HG03045 (cell line): ENCODE data around the gene OTUD1.

ENCODE experiments used
- ATAC-seq: cut with Tn5 transposase; IDR thresholded peaks from one replicate; pipeline ENCODE4 v1.9.1; 2021; ENCODE audit warnings: mild to moderate bottlenecking, moderate library complexity; ENCODE audit not compliant: unreplicated experiment

OTUD1 gene

DNA sequence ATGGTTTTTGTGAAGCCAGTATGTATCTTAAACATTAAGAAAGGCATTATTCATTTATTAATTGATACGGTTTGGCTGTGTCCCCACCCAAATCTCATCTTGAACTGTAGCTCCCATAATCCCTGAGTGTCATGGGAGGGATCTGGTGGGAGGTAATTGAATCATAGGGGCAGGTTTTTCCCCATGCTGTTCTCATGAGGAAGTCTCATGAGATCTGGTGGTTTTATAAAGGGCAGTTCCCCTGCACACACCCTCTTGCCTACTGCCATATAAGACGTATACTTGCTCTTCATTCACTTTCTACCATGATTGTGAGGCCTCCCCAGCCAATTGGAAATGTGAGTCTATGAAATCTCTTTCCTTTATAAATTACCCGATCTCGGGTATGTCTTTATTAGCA is 28.1 kb downstream of the OTUD1 start:
- no peak for ATAC-seq

DNA sequence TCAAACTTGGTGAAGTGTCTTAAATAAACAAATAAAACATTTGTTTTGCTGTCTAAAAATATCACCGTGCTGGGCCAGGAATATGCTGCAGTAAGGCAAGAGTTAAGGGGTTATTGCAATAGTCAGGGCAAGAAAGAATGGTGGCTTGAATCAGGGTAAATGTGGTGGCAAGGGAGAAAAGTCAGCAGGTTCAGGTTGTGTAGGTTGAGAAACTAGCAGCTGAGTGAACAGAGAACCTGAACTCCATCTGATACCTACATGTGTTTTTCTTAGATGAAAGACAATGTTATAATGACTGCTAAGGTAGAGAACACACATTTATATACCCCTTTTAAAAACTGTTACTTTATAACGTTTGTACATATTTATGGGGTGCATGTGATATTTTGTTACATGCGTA is 28.7 kb downstream of the OTUD1 start:
- no peak for ATAC-seq

DNA sequence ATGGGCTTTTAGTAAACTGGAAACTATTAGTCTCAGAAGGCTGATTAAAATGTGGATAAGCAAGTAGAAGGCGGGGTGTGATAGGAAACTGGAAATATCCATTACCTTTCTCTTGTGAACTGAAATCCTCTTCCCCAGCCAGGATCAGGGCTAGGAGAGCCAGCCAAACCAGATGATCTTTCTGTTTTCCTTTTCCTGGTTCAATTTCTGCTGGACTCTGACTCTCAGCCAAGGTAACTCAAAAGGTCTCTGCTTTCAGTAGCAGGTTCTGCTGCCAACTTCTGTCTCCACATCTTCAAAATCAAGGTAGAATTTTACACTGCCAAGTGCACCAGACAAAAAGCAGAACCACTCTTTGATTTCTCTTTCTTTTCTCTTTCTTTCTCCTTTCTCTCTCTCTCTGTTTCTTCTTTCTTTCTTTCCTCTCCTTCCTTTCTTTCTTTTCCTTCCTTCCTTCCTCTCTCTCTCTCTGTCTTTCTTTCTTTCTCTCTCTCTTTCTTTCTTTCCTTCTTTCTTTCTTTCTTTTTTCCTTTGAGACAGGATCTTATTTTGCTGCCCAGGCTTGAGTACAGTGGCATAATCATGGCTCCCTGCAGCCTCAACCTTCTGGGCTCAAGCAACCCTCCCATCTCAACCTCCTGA is 30.8 kb downstream of the OTUD1 start:
- ATAC-seq, result no peak

DNA sequence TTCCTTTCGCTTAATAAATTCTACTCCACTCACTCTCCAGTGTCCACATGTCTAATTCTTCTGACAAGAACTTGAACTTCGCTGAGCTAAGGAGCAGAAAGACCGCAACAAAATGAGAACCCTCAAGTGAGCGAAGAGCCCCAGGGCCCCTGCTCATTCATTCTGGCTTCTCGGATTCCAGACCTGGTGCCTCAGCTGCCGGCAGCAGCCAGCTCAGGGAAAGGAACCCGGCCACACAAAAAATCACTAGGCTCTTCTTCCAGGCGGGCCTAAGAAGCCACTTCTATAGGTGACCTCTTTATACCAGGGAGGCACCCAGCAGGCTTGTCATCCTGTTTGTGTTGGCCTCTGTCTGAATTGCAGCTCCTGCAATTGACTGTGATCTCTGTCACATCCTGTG is 33.3 kb downstream of the OTUD1 start:
- ATAC-seq, result no peak

DNA sequence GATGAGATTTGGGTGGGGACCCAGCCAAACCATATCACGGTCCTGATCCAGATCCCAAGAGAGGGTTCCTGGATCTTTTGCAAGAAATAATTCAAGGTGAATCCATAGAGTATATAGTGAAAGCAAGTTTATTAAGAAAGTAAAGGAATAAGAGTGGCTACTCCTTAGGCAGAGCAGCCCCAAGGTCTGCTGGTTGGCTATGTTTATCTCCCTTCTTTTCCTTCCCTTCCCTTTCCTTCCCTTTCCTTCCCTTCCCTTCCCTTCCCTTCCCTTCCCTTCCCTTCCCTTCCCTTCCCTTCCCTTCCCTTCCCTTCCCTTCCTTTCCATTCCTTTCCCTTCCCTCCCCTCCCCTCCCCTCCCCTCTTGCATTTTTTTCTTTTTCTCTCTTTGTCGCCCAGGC is 35.2 kb downstream of the OTUD1 start:
- no peak for ATAC-seq

DNA sequence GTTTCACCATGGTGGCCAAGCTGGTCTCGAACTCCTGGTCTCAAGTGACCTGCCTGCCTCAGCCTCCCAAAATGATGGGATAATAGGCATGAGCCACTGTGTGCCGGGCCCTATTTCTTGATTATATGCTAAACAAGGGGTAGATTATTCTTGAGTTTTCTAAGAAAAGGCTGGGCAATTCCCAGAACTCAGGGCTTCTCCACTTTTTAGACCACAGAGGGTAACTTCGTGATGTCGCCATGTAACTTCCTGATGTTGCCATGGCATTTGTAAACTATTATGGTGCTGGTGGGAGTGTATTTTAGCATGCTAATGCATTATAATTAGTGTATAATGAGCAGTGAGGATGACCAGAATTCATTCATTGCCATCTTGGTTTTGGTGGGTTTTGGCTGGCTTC is 35.8 kb downstream of the OTUD1 start:
- ATAC-seq, result no peak

DNA sequence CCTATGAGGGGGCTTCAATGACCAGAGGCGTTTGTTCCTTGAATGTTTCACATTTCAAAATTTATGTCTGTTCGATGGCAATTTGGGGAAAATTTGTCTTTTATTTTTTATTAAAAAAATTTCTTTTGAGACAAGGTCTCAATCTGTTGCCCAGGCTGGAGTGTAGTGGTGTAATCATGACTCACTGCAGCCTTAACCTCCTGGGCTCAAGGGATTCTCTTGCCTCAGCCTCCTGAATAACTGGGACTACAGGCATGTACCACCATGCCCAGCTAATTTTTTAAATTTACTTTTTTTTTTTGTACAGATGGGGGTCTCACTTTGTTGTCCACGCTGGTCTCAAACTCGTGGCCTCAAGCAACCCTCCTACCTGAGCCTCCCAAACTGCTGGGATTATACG is 39.7 kb downstream of the OTUD1 start:
- no peak for ATAC-seq

DNA sequence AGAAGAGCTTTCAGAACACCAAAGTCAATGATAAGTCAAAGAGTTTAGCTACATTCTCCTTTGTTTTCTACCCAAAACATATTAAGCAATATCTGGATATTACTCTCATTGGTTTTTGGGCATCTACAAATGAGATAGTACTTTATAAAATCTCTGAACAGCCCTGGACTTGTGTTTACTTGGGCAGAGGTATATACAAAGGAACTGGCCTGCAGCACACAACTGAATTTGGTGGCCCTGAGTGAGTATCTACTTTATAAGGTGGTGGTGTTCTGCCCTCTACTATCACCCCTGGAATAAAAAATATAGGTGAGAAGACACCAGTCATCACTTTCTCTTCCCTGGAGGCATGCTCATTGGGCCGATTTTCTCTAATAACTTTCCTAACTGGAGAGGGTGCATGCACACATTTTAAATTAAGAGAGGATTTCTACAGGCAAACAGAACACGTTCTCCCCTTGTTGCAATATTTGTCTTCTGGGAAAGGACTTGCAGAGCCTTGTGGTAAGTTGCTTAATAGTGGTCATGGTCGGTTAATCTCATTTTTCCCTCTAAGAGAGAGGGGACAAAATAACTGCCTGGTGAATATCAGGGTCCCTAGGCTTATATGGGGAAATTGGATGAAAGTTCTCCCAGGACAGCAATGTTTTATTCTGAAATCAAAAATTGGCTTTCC is 41.1 kb downstream of the OTUD1 start:
- no peak for ATAC-seq

DNA sequence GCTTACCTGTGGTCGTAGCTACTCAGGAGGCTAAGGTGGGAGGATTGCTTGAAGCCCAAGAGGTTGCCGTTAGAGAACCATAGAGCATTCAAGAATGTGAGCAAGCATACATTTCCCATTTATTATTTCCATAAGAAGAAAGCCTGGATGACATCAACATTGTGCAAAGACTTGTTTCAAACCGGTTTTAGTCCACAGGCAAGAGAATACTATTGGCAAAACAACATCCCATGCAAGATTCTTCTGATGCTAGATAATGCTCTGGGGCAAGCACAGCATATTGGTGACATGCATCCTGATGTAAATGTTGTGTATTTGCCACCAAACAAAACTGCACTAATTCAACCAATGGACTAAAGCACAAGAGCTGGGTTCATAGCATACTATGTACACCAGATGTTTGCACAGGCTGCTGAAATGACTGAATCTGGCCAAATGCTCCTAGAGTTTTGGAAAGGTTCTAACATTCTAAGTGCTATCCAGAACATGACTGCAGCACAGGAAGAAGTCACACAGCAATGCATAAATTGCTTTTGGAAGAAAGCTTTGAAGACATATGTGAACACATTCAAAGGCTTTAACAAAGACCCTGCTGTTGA is 42.6 kb downstream of the OTUD1 start:
- no peak for ATAC-seq

DNA sequence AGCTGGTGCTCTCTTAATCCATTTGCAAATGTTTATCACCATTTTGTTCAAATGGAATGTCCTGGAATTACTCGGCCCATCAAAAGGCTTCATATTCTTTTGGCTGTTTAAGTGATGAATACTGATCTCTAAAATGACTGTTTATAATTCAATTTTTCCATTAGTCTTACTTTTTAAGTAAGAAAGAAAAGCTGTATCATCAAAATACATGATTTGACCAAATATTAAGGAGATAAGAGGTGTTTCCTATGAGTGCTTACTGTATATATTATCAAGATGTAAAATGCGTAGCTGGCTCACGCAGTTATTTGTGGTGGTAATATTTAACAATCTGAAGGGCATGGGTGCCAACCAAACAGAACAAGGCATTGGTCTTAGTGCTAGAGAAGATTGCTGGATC is 51.2 kb downstream of the OTUD1 start:
- ATAC-seq, result no peak
